Duodenal mucosa (tissue), 2 donors: ENCODE data around the gene TPX2.

Experiments used
- H3K27ac ChIP-seq: one replicate; pipeline ENCODE4 v1.7.0; 2013; ENCODE audit warnings: low read depth, low read length
- H3K27me3 ChIP-seq, 2 donors: one replicate each; pipeline ENCODE4 v1.7.0; 2013; ENCODE audit warnings: low read length in 2 of 2, control low read depth in 1 of 2; ENCODE audit not compliant: insufficient read depth in 2 of 2, control insufficient read depth in 1 of 2
- H3K36me3 ChIP-seq, 2 donors: one replicate each; pipeline ENCODE4 v1.7.0; 2013; ENCODE audit warnings: low read length in 2 of 2, control low read depth in 1 of 2; ENCODE audit not compliant: insufficient read depth in 2 of 2, control insufficient read depth in 1 of 2
- H3K4me1 ChIP-seq, 2 donors: one replicate each; pipeline ENCODE4 v1.7.0; 2013; ENCODE audit warnings: low read length in 2 of 2, control low read depth in 1 of 2; ENCODE audit not compliant: insufficient read depth in 2 of 2, control insufficient read depth in 1 of 2
- H3K4me3 ChIP-seq, 2 donors: one replicate each; pipeline ENCODE4 v1.7.0; 2013; ENCODE audit warnings: low read length in 2 of 2, low read depth in 1 of 2
- H3K9ac ChIP-seq, 2 donors: one replicate each; pipeline ENCODE4 v1.7.0; 2013; ENCODE audit warnings: low read length in 2 of 2, low read depth in 1 of 2
- H3K9me3 ChIP-seq, 2 donors: one replicate each; pipeline ENCODE4 v1.7.0; 2013; ENCODE audit warnings: low read length in 2 of 2, control low read depth in 1 of 2; ENCODE audit not compliant: control insufficient read depth in 1 of 2

The TPX2 gene

DNA sequence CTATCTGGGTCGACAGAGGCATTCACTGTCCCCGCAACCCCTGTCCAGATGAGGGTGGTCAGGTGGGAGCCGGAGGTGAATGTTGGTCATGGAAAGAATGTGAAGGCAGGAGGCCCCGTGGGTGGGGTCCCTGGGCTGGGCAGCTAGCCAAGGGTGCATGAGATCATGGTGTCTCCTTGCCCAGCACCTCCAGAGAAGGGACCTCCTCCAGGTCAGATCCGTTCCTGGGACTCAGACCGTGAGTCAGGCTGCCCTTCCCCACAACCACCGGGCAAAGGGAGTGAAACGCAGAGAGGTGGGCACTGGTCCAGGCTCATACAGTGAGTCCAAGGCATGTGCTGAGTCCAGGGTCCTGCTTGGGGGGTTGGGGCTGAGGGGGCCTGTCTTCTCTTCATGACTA, 102.8 kb downstream of the TPX2 start:
- Histone ChIP-seq H3K9me3 (no peaks in the 10 kb centered on the region), H3K9ac (no peak overlapping the region), H3K27ac (no peak overlapping the region), H3K4me3 (no peak overlapping the region), H3K27me3 (peaks cover 0 to 5% of the 10 kb centered on the region in 2 donors), H3K4me1 (peaks cover 0 to 4% of the 10 kb centered on the region in 2 donors), H3K36me3 (no peaks in the 10 kb centered on the region)

DNA sequence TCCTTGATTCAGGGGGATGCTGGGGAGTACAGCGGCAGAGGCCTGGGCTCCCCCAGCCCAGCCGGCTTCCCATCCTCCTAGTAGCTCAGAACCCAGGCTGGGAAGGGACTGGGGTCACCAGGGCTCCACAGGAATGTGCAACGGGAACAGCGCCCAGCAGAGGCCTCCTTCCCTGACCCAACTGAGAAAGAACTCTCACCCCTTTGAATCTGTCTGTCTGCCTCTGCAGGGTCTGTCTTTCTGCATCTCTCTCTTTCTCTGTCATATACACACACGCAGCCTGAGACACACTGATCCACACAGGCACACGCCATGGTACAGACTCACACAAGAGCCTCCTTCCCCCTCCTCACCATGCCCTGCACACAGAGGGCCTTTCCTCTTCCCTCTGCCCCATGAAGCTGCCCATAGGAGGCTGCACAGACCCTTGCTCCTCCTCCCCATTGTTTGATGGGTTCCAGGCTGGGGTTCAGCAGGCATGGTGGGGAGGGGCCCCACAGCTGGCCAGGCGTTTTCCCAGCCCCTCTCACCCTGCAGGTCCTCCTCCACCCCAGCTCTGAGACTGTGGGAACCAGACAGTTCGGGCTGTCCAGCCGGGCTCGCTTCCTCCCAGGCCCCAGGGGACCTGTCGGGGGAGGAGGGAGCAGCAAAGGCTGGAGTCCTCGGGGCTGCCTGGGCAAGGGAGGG, 103.5 kb downstream of the TPX2 start:
- Histone ChIP-seq H3K27ac (peak overlapping the region; percentile 32), H3K4me3 (no peak overlapping the region), H3K27me3 (peaks cover 0 to 5% of the 10 kb centered on the region in 2 donors), H3K4me1 (peaks cover 0 to 3% of the 10 kb centered on the region in 2 donors), H3K9ac (no peak overlapping the region), H3K9me3 (no peaks in the 10 kb centered on the region), H3K36me3 (no peaks in the 10 kb centered on the region)

DNA sequence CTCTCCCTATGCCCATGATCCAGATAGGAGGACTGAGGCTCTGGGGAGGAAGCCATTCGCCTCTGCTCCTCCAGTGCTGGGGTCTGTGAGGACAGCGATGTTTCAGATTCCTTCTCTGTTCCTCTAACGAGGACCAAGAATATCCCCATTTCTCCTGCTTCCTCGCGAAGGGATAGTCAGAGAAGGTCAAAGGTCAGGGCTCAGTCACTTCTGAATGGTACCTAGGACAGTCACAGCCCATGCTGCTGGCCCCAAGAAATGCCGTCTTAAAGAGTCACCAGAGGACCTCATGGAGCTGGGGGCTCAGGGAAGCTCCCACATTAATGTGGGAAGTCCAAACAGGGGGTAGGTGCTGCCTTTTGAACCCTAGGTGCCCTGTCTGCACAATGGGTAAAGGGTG, 104.2 kb downstream of the TPX2 start:
- Histone ChIP-seq H3K4me1 (peaks cover 0 to 3% of the 10 kb centered on the region in 2 donors), H3K27ac (no peak overlapping the region), H3K9ac (no peak overlapping the region), H3K4me3 (no peak overlapping the region), H3K36me3 (no peaks in the 10 kb centered on the region), H3K27me3 (peaks cover 0 to 1% of the 10 kb centered on the region in 2 donors), H3K9me3 (no peaks in the 10 kb centered on the region)

DNA sequence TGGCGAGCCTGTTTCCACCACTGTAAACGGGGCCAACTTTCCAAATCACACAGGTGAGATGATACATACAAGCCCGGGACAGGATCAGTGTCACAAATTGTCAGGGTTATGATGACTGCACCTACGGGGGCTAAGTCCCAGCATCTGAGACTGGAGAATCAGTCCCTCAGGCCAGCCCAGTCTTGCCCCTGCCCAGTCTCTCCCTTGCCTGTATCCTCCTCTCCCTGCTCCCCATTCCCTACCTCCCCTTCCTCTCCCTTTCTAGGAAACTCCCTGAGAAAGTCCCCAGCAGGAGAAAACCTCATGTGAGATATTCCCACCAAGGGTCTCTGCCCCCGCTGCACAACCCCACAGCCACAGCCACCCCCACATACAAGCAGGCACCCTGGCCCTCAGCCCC, 104.8 kb downstream of the TPX2 start:
- Histone ChIP-seq H3K27ac (no peak overlapping the region), H3K9ac (no peak overlapping the region), H3K9me3 (no peaks in the 10 kb centered on the region), H3K4me1 (peaks cover 0 to 3% of the 10 kb centered on the region in 2 donors), H3K4me3 (no peak overlapping the region), H3K27me3 (no peaks in the 10 kb centered on the region), H3K36me3 (no peaks in the 10 kb centered on the region)

DNA sequence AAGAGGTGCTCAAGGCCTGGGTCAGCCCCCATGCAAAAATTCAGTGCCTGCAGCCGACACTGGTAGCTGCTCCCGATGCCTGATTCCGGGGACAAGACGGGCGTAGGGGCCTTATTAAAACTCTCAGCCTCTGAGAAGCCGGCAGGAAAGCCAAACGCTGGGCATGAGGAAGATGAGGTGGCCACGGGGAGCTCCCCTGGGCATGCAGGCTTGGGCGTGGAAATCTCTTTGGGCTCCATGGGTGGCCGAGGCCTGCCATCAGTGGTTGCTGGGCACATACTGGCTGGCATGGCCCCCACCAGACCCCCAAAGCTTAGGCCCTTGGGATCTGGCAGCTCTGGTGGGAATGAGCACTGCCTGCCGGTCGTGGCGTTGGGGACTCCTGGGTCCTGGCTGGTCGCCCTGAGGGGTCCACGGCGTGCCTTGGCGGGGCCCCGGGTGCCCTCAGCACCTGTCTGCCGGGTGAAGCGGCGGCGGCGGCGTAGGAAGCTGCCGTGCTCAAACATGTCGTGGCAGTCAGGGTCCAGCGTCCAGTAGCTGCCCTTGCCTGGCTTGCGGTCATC, 105.7 kb downstream of the TPX2 start:
- H3K27ac ChIP-seq, result no peak overlapping the region
- H3K4me1 ChIP-seq, result peaks cover 0 to 3% of the 10 kb centered on the region in 2 donors
- H3K9me3 ChIP-seq, result no peaks in the 10 kb centered on the region
- H3K36me3 ChIP-seq, result no peaks in the 10 kb centered on the region
- H3K4me3 ChIP-seq, result no peak overlapping the region
- no peaks in the 10 kb centered on the region for H3K27me3 ChIP-seq
- no peak overlapping the region for H3K9ac ChIP-seq

DNA sequence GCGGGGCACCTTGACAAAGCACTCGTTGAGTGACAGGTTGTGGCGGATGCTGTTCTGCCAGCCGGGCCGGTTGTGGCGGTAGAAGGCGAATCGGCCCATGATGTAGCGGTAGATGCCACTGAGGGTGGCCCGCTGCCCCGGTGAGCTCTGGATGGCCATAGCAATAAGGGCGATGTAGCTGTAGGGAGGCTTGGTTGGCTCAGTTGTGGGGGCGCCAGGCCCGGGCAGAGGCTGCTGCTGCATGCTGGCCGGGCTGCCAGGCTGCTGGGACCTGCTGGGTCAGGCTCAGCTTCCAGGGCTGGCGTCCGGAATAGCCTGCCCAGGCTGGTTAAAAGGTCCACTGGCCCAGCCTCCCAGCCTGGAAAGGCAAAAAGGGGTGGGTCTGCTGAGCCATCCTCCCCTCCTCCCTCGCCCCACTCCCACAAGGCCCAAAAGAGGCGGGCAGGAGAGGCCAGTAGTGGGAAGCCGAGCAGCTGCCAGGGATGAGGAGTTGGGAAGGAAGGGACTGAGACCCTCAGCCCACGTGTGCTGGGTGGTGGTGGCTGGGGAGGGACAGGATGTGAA, 106.3 kb downstream of the TPX2 start, which contains the start of gene FOXS1:
Gene FOXS1, minus strand, starts transcription at position 305 of the 564 bp plus-strand sequence. Its CDS starts 62 bp downstream, at position 243.
- Histone ChIP-seq H3K4me1 (peaks cover 0 to 3% of the 10 kb centered on the region in 2 donors), H3K4me3 (no peak within 1 kb of the TSS), H3K27me3 (peaks cover 0 to 5% of the 10 kb centered on the region in 2 donors), H3K36me3 (no peaks in the 10 kb centered on the region), H3K9me3 (no peaks in the 10 kb centered on the region), H3K27ac (no peak within 1 kb of the TSS), H3K9ac (no peak within 1 kb of the TSS)

DNA sequence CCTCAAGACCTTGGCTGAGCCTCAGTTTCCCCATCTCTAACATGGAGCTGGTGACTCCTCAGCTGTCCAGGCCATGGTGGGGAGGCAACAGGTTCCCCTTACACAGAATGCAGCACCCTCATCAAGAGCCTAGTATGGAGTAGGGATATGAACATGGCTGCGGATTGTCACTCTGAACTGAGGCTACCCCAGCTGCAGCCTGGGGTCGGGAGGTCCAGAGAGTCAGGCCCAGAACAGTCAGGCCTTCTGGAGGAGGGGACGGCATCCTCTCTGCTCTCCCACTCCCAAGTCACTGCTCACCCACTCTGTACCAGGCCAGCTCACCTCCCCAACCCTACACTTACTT, 107.7 kb downstream of the TPX2 start:
- Histone ChIP-seq H3K36me3 (no peaks in the 10 kb centered on the region), H3K4me3 (no peak overlapping the region), H3K4me1 (peaks cover 0 to 3% of the 10 kb centered on the region in 2 donors), H3K9ac (no peak overlapping the region), H3K9me3 (no peaks in the 10 kb centered on the region), H3K27me3 (peaks cover 8 to 10% of the 10 kb centered on the region in 2 donors), H3K27ac (no peak overlapping the region)

DNA sequence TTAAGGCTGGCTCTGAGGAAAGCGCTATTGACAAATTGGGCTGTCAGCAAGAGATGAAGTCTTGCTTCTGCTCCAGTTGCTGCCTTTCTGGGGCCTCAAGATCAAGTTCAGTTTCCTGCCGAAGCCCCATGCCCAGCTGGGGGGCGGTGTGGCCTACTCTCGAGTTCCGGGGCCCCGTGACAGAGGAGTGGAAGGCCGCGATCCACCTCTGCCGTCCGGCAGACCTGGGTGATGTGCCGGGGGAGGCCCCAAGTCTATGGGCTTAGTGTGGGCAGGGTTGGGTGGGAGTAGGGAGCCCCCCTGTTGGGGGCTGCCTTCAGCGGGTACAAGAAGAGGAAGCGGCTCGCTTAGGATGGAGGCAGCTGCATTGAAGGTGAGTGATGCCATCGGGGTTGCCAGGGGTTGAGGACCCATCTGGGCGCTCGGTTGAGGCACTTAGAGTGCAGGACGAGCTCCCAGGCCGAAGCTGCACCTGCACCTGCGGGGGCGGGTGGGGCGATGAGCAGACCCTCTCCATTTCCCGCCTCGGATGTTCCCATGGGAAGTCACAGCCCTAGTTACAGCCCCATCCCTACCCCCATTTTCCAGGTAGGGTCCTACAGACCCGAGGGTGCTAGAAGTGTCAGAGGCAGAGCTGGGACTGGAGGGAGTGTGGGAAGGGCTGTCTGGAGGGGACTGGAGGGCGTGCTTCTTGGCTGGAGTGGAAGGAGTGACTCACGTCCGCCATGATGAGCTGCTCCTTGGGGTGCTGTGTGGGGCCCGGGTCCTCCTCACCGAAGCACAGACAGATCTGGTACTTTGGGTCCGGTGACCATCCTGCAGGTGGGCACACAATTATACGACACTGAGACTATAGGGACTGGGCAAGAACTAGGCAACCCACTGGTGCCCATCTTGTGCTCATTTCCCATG, 109.3 kb downstream of the TPX2 start:
- H3K27ac ChIP-seq, result no peak overlapping the region
- peaks cover 8 to 10% of the 10 kb centered on the region in 2 donors for H3K27me3 ChIP-seq
- H3K4me3 ChIP-seq, result no peak overlapping the region

DNA sequence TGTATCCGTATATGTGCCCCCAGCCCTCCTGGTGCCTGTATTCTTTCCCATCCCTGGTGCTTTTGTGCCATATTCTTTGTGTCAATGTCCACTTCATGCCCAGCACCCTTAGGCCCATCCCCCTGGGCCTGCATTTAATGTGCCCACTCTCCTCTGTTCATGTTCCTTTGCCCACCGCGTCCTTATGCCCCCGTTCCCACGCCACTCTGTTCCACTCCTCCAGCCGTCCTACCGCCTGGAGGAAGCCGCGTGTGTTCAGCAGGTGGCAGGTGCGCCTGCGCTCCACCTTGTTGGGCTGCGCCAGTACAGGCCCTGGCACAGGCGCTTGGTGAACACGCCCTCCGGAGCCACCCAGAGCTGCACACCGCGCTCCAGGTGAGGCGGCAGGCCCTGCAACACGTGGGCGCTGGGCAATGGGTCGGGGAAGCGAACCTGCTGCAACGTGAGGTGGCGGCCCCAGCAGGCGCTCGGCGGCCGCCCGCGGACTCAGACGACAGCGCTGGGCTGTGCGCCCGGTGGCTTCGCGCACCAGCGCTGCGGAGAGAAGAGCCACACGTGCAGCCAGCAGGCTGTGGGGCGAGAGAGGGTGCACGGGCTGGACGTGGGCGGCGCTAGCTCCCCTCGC, 110.3 kb downstream of the TPX2 start:
- Histone ChIP-seq H3K4me3 (no peak overlapping the region), H3K4me1 (peaks cover 0 to 3% of the 10 kb centered on the region in 2 donors), H3K9ac (no peak overlapping the region), H3K27me3 (peaks cover 8 to 18% of the 10 kb centered on the region in 2 donors), H3K27ac (no peak overlapping the region), H3K9me3 (no peaks in the 10 kb centered on the region), H3K36me3 (no peaks in the 10 kb centered on the region)

More for the DNA sequence above, 109.3 kb downstream of the TPX2 start:
- Histone ChIP-seq H3K9ac (no peak overlapping the region), H3K36me3 (no peaks in the 10 kb centered on the region), H3K9me3 (no peaks in the 10 kb centered on the region), H3K4me1 (peaks cover 0 to 3% of the 10 kb centered on the region in 2 donors)
